GM12878 (cell line): ENCODE measurements around the gene SRRM3.

ENCODE experiments used
- ATF3 ChIP-seq: IDR thresholded peaks from 2 replicates; pipeline ENCODE4 v1.6.1; 2011; ENCODE audit warnings: low read depth, mild to moderate bottlenecking, low read length, moderate library complexity, borderline replicate concordance; ENCODE audit errors: extremely low read depth
- CTCF ChIP-seq, 3 experiments: IDR thresholded peaks in 2 of 3; conservative IDR thresholded peaks in 1 of 3; 2 replicates each; pipeline ENCODE4 v1.5.1; 2011; ENCODE audit warnings: low read depth in 3 of 3, low read length in 3 of 3, mild to moderate bottlenecking in 3 of 3, control low read depth in 2 of 3, moderate library complexity in 2 of 3, inconsistent platforms in 1 of 3, mixed read lengths in 1 of 3; ENCODE audit not compliant: control insufficient read depth in 2 of 3, insufficient read depth in 1 of 3; ENCODE audit errors: extremely low read depth in 1 of 3
- EP300 ChIP-seq, 2 experiments: fragments of 150-350 bp in 1 of 2; IDR thresholded peaks; 2 replicates each; pipeline ENCODE4 v1.6.1; 2011 to 2012; ENCODE audit warnings: low read depth in 2 of 2, low read length in 2 of 2, borderline replicate concordance in 1 of 2, improper control_type of control experiment in 1 of 2, inconsistent platforms in 1 of 2; ENCODE audit not compliant: control insufficient read depth in 1 of 2
- PML ChIP-seq: IDR thresholded peaks from 2 replicates; pipeline ENCODE4 v1.6.1; 2012; ENCODE audit warnings: low read length, inconsistent platforms
- TARDBP ChIP-seq: IDR thresholded peaks from 2 replicates; pipeline ENCODE4 v1.6.1; 2016; ENCODE audit warnings: borderline replicate concordance
- YY1 ChIP-seq: IDR thresholded peaks from 2 replicates; pipeline ENCODE4 v1.6.1; 2011; ENCODE audit warnings: low read depth, mild to moderate bottlenecking, low read length

DNA sequence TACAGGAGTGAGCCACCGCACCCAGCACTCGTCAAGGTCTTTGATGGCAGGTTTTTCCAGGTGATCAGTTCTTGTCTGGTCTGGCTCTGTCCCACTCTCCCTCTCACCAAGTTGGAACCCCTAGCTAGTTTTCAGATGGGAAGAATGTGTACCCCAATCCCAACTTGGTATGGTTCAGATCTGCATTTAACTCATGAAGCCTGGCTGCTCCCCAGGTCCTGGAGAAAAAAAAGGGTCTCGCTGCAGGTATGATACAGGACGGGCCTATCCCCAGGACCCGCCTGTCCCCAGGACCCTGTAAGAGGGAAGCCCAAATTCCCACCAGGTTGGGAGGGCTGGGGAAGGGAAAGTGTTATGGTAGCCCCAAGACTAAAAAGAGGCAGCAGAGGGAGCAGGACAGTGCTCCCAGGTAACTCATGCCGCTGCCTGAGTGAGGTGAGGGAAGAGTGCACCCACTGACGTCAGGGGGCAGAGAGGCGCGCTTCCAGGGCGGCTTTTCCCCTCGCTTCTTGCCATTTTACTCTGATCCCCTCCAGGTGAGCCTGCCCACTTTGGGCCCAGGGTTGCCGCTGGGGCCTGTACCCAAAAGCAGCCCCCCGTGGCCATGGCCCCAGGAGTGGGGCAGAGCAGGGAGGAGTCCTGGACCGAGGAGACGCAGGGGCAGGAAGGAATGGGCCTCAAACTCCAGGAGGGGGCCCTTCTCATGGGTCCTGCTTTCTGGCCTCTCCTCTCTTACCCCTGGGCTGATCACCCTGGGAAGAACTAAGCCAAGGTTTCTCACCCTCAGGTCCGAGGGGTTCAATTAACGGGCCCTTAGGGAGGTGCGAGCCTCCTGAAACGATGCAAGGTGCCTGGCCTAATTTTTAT, 36.4 kb upstream of the SRRM3 start:
- no peak for TF ChIP-seq EP300 (IDR thresholded peaks at IDR 0.05; ENCODE audit: borderline replicate concordance in 1 of 2, control insufficient read depth in 1 of 2, low read depth in 2 of 2, low read length in 2 of 2)
- no peak for TF ChIP-seq PML
- TF ChIP-seq TARDBP = no peak
- no peak for TF ChIP-seq CTCF (IDR thresholded peaks at IDR 0.05 in 2 of 3, conservative IDR thresholded peaks at IDR 0.05 in 1 of 3; ENCODE audit: control insufficient read depth in 2 of 3, extremely low read depth in 1 of 3, insufficient read depth in 1 of 3, low read depth in 3 of 3, low read length in 3 of 3)
- TF ChIP-seq ATF3 = no peak
- TF ChIP-seq YY1 = no peak
